SJCRH30 (cell line): ENCODE results near the gene SCRG1. TPM values are rescaled to one million over a fixed set of nuclear protein-coding genes. Genes with fewer than 3 reads are reported as not detected.

Source experiments
- DNase-seq, 2 experiments: peaks; one replicate each; pipeline ENCODE4 v3.0.0-alpha.2; 2015 to 2020
- H3K27ac ChIP-seq: fragments of 250-450 bp; sonication (Bioruptor Pico); 2 replicates; pipeline ENCODE4 v1.5.1; 2020; ENCODE audit warnings: mild to moderate bottlenecking, moderate library complexity
- H3K27me3 ChIP-seq: fragments of 250-450 bp; sonication (Bioruptor Pico); 2 replicates; pipeline ENCODE4 v1.5.1; 2020; ENCODE audit warnings: mild to moderate bottlenecking, moderate library complexity
- H3K36me3 ChIP-seq: fragments of 250-450 bp; sonication (Bioruptor Pico); 2 replicates; pipeline ENCODE4 v1.5.1; 2020; ENCODE audit warnings: mild to moderate bottlenecking, moderate library complexity
- H3K4me1 ChIP-seq: fragments of 250-450 bp; sonication (Bioruptor Pico); 2 replicates; pipeline ENCODE4 v1.5.1; 2020; ENCODE audit warnings: mild to moderate bottlenecking, moderate library complexity
- H3K4me3 ChIP-seq: fragments of 250-450 bp; sonication (Bioruptor Pico); 2 replicates; pipeline ENCODE4 v1.5.1; 2020; ENCODE audit warnings: mild to moderate bottlenecking, moderate library complexity
- H3K9me3 ChIP-seq: fragments of 250-450 bp; sonication (Bioruptor Pico); replicated peaks from 2 replicates; pipeline ENCODE4 v1.5.1; 2020; ENCODE audit warnings: mild to moderate bottlenecking, moderate library complexity
- total RNA-seq: library from RNA; depleted of rRNA; stranded (reverse); fragments of >200 nt; shearing (Covaris generic); gene quantifications from 2 replicates; pipeline ENCODE4 v1.2.3, GENCODE V29; 2014; rRNA removed

Gene SCRG1
- total RNA-seq = not detected in 2 replicates

- no peak for DNase-seq
- Histone ChIP-seq H3K27me3 (no peaks in the 10 kb centered on the region), H3K4me3 (no peak within 1 kb of the TSS), H3K27ac (no peak within 1 kb of the TSS), H3K9me3 (no peaks in the 10 kb centered on the region), H3K36me3 (no peaks in the 10 kb centered on the region), H3K4me1 (no peaks in the 10 kb centered on the region; the same call in 1 of the 2 replicates)
Measured at GRCh38 chr4:173398779-173399415, at the start of gene SCRG1. SCRG1 (minus strand) TSS chr4:173399116; CDS start chr4:173391414, 7,702 bp downstream.

- Histone ChIP-seq H3K4me3 (no peak overlapping the region), H3K27me3 (no peaks in the 10 kb centered on the region), H3K9me3 (no peaks in the 10 kb centered on the region), H3K4me1 (peaks cover 12% of the 10 kb centered on the region), H3K27ac (no peak overlapping the region), H3K36me3 (no peaks in the 10 kb centered on the region)
- peak; percentile 9 to 28 for DNase-seq
Measured at GRCh38 chr4:173448103-173448502, 49.2 kb upstream of the SCRG1 start.

GRCh38 chr4:173446416-173446815 is 47.5 kb upstream of the SCRG1 start:
- peaks cover 12% of the 10 kb centered on the region for H3K4me1 ChIP-seq
- no peak overlapping the region for H3K27ac ChIP-seq
- no peaks in the 10 kb centered on the region for H3K9me3 ChIP-seq
- H3K4me3 ChIP-seq = no peak overlapping the region
- no peak for DNase-seq
- no peaks in the 10 kb centered on the region for H3K27me3 ChIP-seq
- no peaks in the 10 kb centered on the region for H3K36me3 ChIP-seq

DNA sequence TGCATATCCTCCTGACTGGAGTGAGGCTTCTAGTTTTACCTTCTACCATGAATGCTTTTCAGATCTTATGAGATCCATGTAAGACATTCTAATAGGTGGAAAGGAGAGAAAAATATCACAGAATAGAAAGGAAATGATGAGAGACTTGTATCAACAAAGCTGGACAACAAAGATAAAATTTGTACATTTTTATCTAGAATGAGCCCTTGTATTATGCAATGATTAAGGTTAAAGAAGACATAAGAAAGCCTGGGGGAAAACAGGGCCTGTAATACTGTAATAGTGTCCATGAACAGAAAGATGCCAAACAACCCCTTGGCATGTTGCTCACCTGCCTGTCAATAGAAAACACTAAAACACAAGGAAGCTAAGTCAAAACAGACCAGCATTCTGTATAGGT is 44.2 kb upstream of the SCRG1 start:
- Histone ChIP-seq H3K36me3 (no peaks in the 10 kb centered on the region), H3K27ac (no peak overlapping the region), H3K4me3 (no peak overlapping the region), H3K27me3 (no peaks in the 10 kb centered on the region), H3K4me1 (peaks cover 3% of the 10 kb centered on the region; the same call in 1 of the 2 replicates), H3K9me3 (no peaks in the 10 kb centered on the region)
- no peak for DNase-seq

GRCh38 chr4:173442223-173442932 is 43.5 kb upstream of the SCRG1 start:
- no peaks in the 10 kb centered on the region for H3K4me1 ChIP-seq
- H3K9me3 ChIP-seq = no peaks in the 10 kb centered on the region
- DNase-seq = peak in 1 of 2 experiments; percentile 12
- H3K36me3 ChIP-seq = no peaks in the 10 kb centered on the region
- H3K4me3 ChIP-seq = no peak overlapping the region
- H3K27ac ChIP-seq = no peak overlapping the region
- no peaks in the 10 kb centered on the region for H3K27me3 ChIP-seq

DNA sequence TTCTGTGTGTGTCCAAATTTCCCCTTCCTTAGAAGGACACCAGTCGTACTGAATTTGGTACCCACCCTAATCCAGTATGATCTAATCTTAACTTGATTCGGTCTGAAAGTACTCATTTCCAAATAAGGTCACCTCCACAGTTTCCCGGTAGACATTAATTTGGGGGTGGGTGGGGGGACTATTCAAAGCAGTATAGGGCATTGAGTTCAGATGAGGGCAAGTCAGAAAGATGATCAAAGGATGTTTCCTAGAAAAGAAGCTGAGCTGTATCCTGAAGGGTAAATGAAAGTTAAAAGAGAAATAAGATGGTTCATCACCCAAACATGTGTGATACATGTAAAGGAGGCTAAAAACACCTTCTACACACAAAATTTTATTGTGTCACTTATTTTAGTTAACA is 42.0 kb upstream of the SCRG1 start:
- no peak overlapping the region for H3K4me3 ChIP-seq
- no peak for DNase-seq
- H3K9me3 ChIP-seq = no peaks in the 10 kb centered on the region
- H3K27ac ChIP-seq = no peak overlapping the region
- H3K27me3 ChIP-seq = no peaks in the 10 kb centered on the region
- H3K36me3 ChIP-seq = no peaks in the 10 kb centered on the region
- no peaks in the 10 kb centered on the region for H3K4me1 ChIP-seq

DNA sequence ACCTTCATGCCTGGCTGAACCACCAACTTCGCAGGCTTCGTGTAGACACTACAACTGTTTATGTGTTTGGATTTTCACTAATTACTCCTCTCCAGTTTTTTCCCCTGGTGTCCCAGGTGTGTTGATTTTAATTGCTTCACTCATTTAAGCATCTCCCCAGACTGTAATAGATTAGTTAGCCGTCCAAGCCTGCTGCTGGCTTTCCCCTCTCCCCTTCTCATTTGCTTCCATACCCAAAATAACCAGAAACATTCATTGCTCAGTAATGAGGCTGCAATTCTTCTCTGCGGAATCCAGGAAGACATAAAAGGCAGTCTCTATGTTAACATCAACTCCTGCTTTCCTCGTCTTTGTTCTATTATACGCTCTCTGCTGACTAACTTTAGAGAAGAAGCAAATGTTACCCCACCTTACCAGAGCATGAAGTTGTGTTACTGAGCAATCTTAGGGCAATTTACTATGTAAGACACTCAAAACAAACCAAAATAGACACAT is 37.9 kb upstream of the SCRG1 start:
- Histone ChIP-seq H3K4me1 (no peaks in the 10 kb centered on the region), H3K4me3 (no peak overlapping the region), H3K27me3 (no peaks in the 10 kb centered on the region), H3K9me3 (no peaks in the 10 kb centered on the region), H3K27ac (no peak overlapping the region), H3K36me3 (no peaks in the 10 kb centered on the region)
- no peak for DNase-seq

DNA sequence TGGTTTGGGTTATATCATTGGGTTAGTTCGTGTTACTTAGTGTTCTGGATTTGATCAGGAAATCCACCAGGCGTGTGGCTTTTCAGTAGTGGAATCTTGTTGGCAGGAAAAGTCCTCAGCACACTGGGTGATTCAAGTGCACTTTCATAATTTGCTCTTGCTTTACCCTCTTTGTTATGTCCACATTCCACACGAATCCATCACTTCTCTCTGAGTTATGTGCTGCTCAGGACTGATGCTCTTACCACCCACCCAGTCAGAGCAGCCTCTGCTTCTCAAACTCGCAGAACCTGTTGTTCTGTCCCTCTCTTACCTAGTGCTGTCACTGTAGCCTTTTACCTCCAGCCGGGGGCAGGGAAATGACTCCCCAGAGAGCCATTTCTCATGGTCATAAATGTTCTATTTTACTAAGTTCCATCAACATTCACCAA is 37.2 kb upstream of the SCRG1 start:
- no peaks in the 10 kb centered on the region for H3K36me3 ChIP-seq
- H3K9me3 ChIP-seq = no peaks in the 10 kb centered on the region
- no peak for DNase-seq
- H3K27me3 ChIP-seq = no peaks in the 10 kb centered on the region
- H3K4me1 ChIP-seq = no peaks in the 10 kb centered on the region
- H3K27ac ChIP-seq = no peak overlapping the region
- H3K4me3 ChIP-seq = no peak overlapping the region

DNA sequence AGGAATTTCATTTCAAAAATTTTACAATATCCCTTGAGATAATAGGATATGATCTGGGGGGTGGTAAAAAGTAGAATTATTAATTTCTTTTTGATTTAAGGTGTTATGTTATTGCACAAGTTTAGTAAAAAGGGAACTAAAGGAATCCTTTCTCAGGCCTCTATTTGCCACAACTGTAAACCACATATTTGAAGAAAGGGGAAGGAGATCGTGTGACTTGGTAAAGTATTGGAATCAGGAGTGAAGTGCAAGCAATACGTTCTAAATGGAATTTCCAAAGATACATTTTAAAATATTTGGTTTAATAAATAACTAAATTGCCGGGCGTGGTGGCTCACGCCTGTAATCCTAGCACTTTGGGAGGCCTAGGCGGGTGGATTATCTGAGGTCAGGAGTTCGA is 35.3 kb upstream of the SCRG1 start:
- Histone ChIP-seq H3K4me1 (no peaks in the 10 kb centered on the region), H3K4me3 (no peak overlapping the region), H3K27me3 (no peaks in the 10 kb centered on the region), H3K36me3 (no peaks in the 10 kb centered on the region), H3K27ac (no peak overlapping the region), H3K9me3 (no peaks in the 10 kb centered on the region)
- DNase-seq = no peak

GRCh38 chr4:173433447-173433846 is 34.5 kb upstream of the SCRG1 start:
- no peaks in the 10 kb centered on the region for H3K4me1 ChIP-seq
- H3K27me3 ChIP-seq = no peaks in the 10 kb centered on the region
- no peaks in the 10 kb centered on the region for H3K9me3 ChIP-seq
- DNase-seq = no peak
- no peak overlapping the region for H3K27ac ChIP-seq
- no peaks in the 10 kb centered on the region for H3K36me3 ChIP-seq
- no peak overlapping the region for H3K4me3 ChIP-seq

DNA sequence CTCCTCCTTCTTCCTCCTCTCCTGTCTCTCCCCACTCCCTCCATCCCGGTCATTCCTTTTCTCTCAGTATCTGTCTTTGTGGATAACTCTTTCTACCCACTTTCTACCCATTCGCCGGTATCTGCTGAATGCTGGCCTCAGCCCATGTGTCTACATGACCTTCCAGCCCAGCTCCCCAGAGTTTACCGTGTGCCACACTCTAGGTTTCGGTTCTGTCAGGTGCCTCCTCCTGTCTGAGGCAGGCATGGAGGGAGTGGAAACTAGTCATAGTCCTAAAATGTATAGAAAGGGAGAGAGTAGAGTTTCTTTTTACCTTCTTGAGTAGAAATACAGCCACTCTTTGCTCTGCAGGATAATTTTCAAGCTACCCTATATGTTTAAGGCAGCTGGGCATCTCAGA is 33.5 kb upstream of the SCRG1 start:
- Histone ChIP-seq H3K27ac (no peak overlapping the region), H3K27me3 (no peaks in the 10 kb centered on the region), H3K36me3 (no peaks in the 10 kb centered on the region), H3K9me3 (no peaks in the 10 kb centered on the region), H3K4me1 (no peaks in the 10 kb centered on the region), H3K4me3 (no peak overlapping the region)
- DNase-seq = no peak

- Histone ChIP-seq H3K36me3 (no peaks in the 10 kb centered on the region), H3K27ac (no peak overlapping the region), H3K9me3 (no peaks in the 10 kb centered on the region), H3K27me3 (no peaks in the 10 kb centered on the region), H3K4me1 (no peaks in the 10 kb centered on the region), H3K4me3 (no peak overlapping the region)
- no peak for DNase-seq
Measured at GRCh38 chr4:173426064-173426463, 27.1 kb upstream of the SCRG1 start.

DNA sequence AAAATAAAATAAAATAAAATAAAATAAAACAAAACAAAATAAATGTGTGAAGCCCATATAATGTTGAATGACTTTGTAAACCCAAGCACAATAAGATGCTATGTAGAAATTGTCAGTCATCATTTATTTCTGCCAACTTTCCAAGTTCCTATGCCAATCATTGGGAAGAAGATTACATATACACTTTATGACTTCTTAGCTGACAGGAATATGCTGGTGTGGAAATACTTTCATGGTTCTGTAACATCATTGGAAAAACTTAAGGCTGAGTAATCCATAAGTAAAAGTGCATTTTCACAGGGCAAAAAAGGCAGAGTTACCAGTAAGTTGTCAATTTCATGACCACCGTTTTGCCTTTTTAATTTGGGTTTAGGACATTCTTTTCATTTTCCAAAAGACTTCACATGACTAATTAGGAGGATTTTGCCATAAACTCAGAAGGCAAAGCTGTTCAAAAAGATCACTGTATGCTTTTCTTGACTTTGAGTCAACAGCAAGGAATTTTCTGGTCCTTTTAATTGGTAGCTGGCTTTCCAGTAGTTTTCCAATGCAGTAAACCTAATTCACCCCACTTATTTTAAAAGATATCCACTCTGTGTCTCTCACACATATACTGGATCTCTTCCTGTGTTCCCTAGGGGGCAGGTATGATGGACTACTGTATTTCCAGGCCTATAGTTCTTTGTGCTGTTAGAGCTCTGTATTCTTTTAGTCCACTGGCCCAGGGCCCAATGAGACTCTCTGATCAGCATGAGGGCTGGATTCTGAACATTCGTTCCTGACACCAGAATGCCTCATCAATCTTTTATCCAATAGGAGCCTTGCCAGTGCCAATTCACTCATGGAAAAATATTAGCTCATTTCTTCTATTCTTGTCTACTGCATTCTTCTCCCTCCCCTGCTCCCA is 26.2 kb upstream of the SCRG1 start:
- no peak overlapping the region for H3K4me3 ChIP-seq
- no peaks in the 10 kb centered on the region for H3K27me3 ChIP-seq
- no peak overlapping the region for H3K27ac ChIP-seq
- no peaks in the 10 kb centered on the region for H3K9me3 ChIP-seq
- H3K4me1 ChIP-seq = no peaks in the 10 kb centered on the region
- no peaks in the 10 kb centered on the region for H3K36me3 ChIP-seq
- DNase-seq = no peak

- no peaks in the 10 kb centered on the region for H3K27me3 ChIP-seq
- no peaks in the 10 kb centered on the region for H3K4me1 ChIP-seq
- no peak overlapping the region for H3K27ac ChIP-seq
- DNase-seq = no peak
- H3K36me3 ChIP-seq = no peaks in the 10 kb centered on the region
- H3K9me3 ChIP-seq = no peaks in the 10 kb centered on the region
- no peak overlapping the region for H3K4me3 ChIP-seq
Measured at GRCh38 chr4:173420801-173421200, 21.9 kb upstream of the SCRG1 start.

DNA sequence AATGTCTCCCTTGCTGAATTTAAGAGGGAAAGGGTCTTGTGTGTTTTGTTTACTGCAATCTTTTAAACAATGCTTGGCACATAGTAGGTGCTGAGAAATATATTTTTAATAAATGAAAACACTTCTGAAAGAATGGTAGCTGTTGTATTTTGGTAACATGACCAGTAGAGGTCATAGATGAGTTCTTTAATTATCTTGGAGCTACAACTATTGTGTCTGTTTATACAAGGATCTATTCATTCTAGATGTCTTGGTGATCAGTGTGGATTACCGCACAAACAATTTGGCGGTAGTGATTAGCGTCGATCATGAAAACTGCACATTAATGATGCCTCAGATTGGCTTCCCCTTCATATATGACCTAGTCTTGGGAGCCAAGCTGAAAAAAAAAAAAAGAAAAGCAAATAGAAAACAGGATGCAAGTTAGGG is 21.4 kb upstream of the SCRG1 start:
- no peaks in the 10 kb centered on the region for H3K27me3 ChIP-seq
- DNase-seq = peak in 1 of 2 experiments; percentile 32
- no peak overlapping the region for H3K27ac ChIP-seq
- H3K4me3 ChIP-seq = no peak overlapping the region
- no peaks in the 10 kb centered on the region; the same call in 1 of the 2 replicates for H3K4me1 ChIP-seq
- H3K36me3 ChIP-seq = no peaks in the 10 kb centered on the region
- no peaks in the 10 kb centered on the region for H3K9me3 ChIP-seq
